HepG2 (cell line): ENCODE data around the gene BRCA1. TPM values are rescaled to one million over a fixed set of nuclear protein-coding genes. Genes with fewer than 3 reads are reported as not detected.

ENCODE experiments used
- BCL6 ChIP-seq: IDR thresholded peaks from 2 replicates; pipeline ENCODE4 v1.6.1; 2016; ENCODE audit warnings: missing genetic modification reagents, missing compliant biosample characterization
- FIP1L1 ChIP-seq: fragments of 200-400 bp; formaldehyde crosslinking; IDR thresholded peaks from 2 replicates; pipeline ENCODE4 v1.6.1; 2018; ENCODE audit warnings: low read depth, mild to moderate bottlenecking, low read length, moderate library complexity, borderline replicate concordance; ENCODE audit not compliant: insufficient read depth
- HNRNPH1 ChIP-seq: fragments of 200-400 bp; formaldehyde crosslinking; optimal IDR thresholded peaks from 2 replicates; pipeline ENCODE3; 2017; ENCODE audit warnings: mild to moderate bottlenecking, low read depth, low read length
- IKZF1 ChIP-seq: fragments of 450-650 bp; IDR thresholded peaks from 2 replicates; pipeline ENCODE4 v1.7.1; 2016
- KAT7 ChIP-seq: IDR thresholded peaks from 2 replicates; pipeline ENCODE4 v1.6.1; 2018; ENCODE audit warnings: borderline replicate concordance, missing compliant biosample characterization
- MTERF4 ChIP-seq: sonication (generic); formaldehyde crosslinking; IDR thresholded peaks from 2 replicates; pipeline ENCODE4 v1.8.0; 2023; ENCODE audit warnings: mild to moderate bottlenecking, missing genetic modification reagents
- MYPOP ChIP-seq: sonication (generic); formaldehyde crosslinking; IDR thresholded peaks from 2 replicates; pipeline ENCODE4 v1.8.1; 2023; ENCODE audit warnings: mild to moderate bottlenecking, moderate library complexity, missing genetic modification reagents
- NCOR1 ChIP-seq: fragments of 200-600 bp; sonication (generic); IDR thresholded peaks from 2 replicates; pipeline ENCODE4 v1.7.0; 2017; ENCODE audit warnings: antibody characterized with exemption, low read length, borderline replicate concordance
- PATZ1 ChIP-seq: sonication (generic); formaldehyde crosslinking; IDR thresholded peaks from 2 replicates; pipeline ENCODE4 v1.4.0; 2020; ENCODE audit warnings: missing genetic modification reagents
- POGK ChIP-seq: sonication (generic); formaldehyde crosslinking; conservative IDR thresholded peaks from 2 replicates; pipeline ENCODE4 v1.8.0; 2022; ENCODE audit warnings: mild to moderate bottlenecking, moderate library complexity, missing genetic modification reagents
- RFX3 ChIP-seq: IDR thresholded peaks from 2 replicates; pipeline ENCODE4 v1.6.1; 2016; ENCODE audit warnings: missing biosample characterization, missing genetic modification reagents
- TOE1 ChIP-seq: sonication (generic); formaldehyde crosslinking; IDR thresholded peaks from 2 replicates; pipeline ENCODE4 v1.4.0; 2020; ENCODE audit warnings: mild to moderate bottlenecking, missing genetic modification reagents
- YY1 ChIP-seq: IDR thresholded peaks from 2 replicates; pipeline ENCODE4 v1.6.1; 2011; ENCODE audit warnings: low read length, low read depth, moderate library complexity, mild to moderate bottlenecking; ENCODE audit not compliant: insufficient read depth, insufficient replicate concordance
- ZBTB2 ChIP-seq: sonication (generic); formaldehyde crosslinking; IDR thresholded peaks from 2 replicates; pipeline ENCODE4 v1.8.0; 2022; ENCODE audit warnings: low read depth, missing genetic modification reagents
- ZNF143 ChIP-seq: sonication (generic); formaldehyde crosslinking; IDR thresholded peaks from 2 replicates; pipeline ENCODE4 v1.4.0; 2020; ENCODE audit warnings: missing genetic modification reagents
- ZNF180 ChIP-seq: sonication (generic); formaldehyde crosslinking; IDR thresholded peaks from 2 replicates; pipeline ENCODE4 v1.4.0; 2020; ENCODE audit warnings: low read depth, missing genetic modification reagents, borderline replicate concordance
- ZNF414 ChIP-seq: sonication (generic); formaldehyde crosslinking; IDR thresholded peaks from 2 replicates; pipeline ENCODE4 v1.5.0; 2020; ENCODE audit warnings: missing genetic modification reagents
- ZNF549 ChIP-seq: sonication (generic); formaldehyde crosslinking; IDR thresholded peaks from 2 replicates; pipeline ENCODE4 v1.5.0; 2020; ENCODE audit warnings: missing genetic modification reagents
- ZNF672 ChIP-seq: sonication (generic); formaldehyde crosslinking; IDR thresholded peaks from 2 replicates; pipeline ENCODE4 v1.8.1; 2022; ENCODE audit warnings: missing genetic modification reagents
- ZNF780A ChIP-seq: sonication (generic); formaldehyde crosslinking; IDR thresholded peaks from 2 replicates; pipeline ENCODE4 v1.8.0; 2022; ENCODE audit warnings: mild to moderate bottlenecking, missing genetic modification reagents, moderate library complexity
- polyA plus RNA-seq, 8 experiments: library from polyadenylated mRNA; depleted of rRNA in 3 of 8; stranded (reverse) in 7 of 8; unstranded in 1 of 8; fragments of >200 nt; fragmentation: Illumina TruSeq in 4 of 8; extraction: Trizol in 4 of 8; gene quantifications; 2 replicates each; pipeline versions ENCODE4 v1.2.1 to v1.2.3, GENCODE V29; 2011 to 2016; ENCODE audit warnings: low read depth in 4 of 8, missing spikeins in 1 of 8, mixed read lengths in 1 of 8; ENCODE audit not compliant: insufficient read depth in 1 of 8
- total RNA-seq, 5 experiments: library from RNA; depleted of rRNA; stranded (reverse); fragments of >200 nt; fragmentation: Illumina TruSeq; extraction: Trizol; gene quantifications; 2 replicates each; pipeline ENCODE4 v1.2.3, GENCODE V29; 2016; ENCODE audit warnings: low read depth in 1 of 5

The BRCA1 gene
- total and polyA plus RNA-seq, 2 of the 13 experiments (the other 11 are each of a cell fraction or from before 2014, with no cell fraction given): 13.3 to 37.5 TPM

- TF ChIP-seq MYPOP (peak; percentile 89; the same call in 1 of the 2 replicates), MTERF4 (CRISPR knock-in tag) (no peak), FIP1L1 (no peak), PATZ1 (peak; percentile 82), BCL6 (CRISPR knock-in tag) (peak; percentile 88), HNRNPH1 (no peak), ZNF143 (no peak), NCOR1 (peak; percentile 89; the same call in 1 of the 2 replicates), IKZF1 (no peak), ZNF180 (CRISPR knock-in tag) (no peak), RFX3 (CRISPR knock-in tag) (no peak), ZNF780A (CRISPR knock-in tag) (peak; percentile 80; the same call in 1 of the 2 replicates), POGK (peak; percentile 83), KAT7 (CRISPR knock-in tag) (peak; percentile 89), ZNF414 (peak; percentile 95), ZNF549 (CRISPR knock-in tag) (no peak), TOE1 (CRISPR knock-in tag) (peak; percentile 90; the same call in 1 of the 2 replicates), ZNF672 (CRISPR knock-in tag) (no peak), ZBTB2 (CRISPR knock-in tag) (0 out of 2 replicates have a peak, but pooled peaks have one; percentile 17), YY1 (peak; percentile 70)
Observed at GRCh38 chr17:43068570-43069367, 56.4 kb downstream of the BRCA1 start (continued).
